NCI-H774 (cell line): ENCODE data around the gene RNF224.

ENCODE experiments used
- DNase-seq: peaks from one replicate; lab custom pipeline; 2025; lab: John Stamatoyannopoulos, UW

RNF224 gene

DNA sequence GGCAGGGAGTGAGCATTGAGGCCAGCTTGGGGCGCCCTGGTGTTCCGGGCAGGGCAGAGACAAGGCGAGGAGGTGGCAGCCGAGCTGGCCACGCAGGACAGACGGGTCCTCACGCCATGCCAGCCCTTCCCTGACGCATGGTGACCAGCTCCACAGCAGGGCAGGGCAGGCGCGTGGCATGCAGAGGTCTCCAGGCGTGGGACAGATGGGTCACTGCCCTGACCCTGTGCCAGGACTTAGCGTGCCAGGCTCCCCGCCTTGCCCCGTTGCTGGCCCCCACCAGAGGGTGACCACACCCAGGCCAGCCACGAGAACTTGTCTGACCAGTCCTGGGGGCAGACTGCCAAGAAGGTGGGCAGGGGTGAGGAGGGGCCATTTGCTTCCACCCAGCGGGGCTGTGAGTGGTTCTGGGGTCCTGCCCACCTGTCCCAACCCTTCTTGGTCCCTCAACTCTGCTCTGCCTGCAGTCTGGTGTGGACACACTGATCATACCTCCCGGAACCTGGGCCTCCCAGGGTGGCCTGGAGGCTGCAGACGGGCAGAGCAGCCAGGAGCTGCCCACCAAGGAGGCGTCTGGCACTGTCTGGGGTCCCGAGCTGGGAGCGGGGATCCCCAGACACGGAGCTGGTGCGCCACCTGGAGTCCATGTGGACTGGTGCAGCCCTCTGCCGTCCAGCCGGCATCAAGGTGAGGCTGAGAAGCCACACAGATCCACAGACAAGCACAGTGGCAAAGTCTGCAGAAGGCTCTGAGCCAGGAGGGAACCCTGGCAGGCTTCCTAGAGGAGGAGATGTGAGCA is at the start of gene RNF224:
RNF224 (plus strand) TSS at position 449 of the 799 bp plus-strand sequence. CDS start 834 bp downstream, outside the sequence.
- DNase-seq: peak; percentile 71

DNA sequence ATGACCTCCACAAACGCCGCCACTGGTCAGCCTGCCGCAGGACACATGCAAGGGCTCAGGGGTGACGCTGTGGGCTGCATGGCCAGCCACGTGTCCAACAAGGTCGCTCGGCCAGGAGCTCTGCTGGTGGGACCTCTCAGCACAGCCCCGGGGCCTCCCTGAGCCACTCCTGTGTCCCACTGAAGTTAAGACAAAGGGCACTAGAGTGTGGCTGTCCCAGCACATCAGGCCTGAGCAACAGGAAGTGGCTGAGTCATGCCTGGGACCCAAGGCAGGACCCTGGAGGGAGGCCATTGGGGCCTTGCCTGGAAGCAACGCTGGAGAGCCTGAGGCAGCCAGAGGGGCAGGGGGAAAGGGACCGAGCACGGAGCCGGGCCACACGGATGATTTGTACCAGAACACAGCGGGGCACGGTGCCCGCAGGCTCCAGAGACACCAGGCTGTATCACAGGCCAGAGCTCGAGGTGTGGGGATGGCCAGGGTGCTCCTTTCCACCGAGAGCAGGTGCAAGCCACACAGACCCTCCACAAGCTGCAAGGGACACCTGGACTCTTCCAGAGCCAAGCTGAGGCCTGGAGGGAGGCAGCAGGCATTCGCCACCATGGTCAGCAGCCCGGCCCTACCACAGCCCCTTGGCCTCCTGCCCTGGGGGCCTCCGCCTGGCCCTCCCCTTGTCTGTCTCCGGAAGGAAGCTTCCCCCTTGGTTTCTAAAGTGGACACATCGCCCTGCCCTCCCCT is 48.9 kb upstream of the RNF224 start:
- no peak for DNase-seq

DNA sequence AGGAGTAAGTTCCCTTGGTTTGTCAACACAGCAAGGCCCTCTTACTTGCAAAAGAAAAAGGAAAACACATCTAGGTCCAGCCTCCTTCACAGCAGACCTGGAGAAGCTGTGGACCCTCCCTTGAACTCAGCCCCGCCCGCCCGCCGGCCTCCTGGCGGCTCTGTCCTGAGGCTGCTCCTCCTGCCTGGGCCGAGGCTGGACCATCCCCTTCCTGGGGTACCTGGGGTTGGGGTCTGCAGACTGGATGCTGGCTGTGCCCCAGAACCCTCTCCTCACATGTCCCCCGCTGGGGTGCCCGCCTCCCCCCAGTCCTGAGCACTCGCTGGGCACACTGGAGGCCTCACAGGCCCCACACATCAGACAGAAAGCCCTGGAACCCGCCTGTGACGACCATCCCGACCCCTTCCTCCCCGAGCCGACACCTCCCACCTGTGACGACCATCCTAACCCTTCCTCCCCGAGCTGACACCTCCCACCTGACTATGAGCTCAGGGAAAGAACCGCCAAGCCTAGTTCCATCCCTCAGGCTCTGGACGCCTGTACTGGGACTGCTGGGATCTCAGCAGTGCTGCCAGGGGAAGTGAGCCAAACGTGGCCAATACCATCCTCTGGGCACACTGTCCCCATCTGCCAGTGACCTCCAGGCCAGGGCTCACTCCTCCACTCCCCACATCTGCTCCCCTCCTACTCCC is 48.2 kb upstream of the RNF224 start:
- no peak for DNase-seq

GRCh38 chr9:137179761-137180160 is 47.5 kb upstream of the RNF224 start:
- no peak for DNase-seq

- no peak for DNase-seq
Observed at GRCh38 chr9:137180491-137180890, 46.8 kb upstream of the RNF224 start.

DNA sequence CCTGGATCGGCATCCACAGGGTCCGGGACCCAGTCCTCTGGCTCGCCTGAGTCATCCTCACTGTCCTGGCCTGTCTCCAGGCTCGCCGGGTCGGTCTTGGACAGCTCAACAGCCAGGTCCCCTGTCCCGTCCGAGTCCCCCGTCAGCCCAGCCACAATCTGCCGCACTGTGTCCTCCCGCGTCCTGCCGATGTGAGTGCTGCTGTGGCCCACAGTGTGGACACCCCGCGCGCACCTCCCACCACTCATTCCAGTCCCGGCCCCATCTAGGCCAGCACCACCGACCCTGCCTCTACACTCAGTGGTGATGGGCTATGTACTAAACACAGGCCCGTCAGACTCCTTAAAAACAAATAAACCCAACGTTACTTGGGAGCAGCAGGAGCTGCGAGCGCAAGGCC is 45.6 kb upstream of the RNF224 start:
- DNase-seq: no peak

DNA sequence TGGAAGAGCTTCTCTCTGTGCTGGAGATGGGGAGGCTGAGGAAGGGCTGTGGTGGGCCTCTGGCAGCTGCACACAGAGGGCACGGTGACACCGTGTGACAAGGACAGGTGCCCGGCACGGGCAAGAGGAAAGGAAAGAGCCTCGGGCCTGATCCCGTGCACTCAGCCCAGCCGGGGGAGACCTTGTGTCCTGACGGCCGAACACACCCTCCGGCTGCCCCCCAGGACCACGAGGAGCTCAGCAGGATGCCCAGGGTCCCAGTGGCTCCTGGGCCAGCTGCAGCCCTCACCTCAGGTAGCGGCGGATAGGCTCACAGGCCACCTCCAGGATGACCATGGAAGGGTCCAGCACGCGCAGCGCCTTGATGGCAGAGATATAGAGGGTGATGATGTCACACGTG is 44.5 kb upstream of the RNF224 start:
- DNase-seq: no peak

- DNase-seq: no peak
Observed at GRCh38 chr9:137183980-137184595, 43.2 kb upstream of the RNF224 start.

DNA sequence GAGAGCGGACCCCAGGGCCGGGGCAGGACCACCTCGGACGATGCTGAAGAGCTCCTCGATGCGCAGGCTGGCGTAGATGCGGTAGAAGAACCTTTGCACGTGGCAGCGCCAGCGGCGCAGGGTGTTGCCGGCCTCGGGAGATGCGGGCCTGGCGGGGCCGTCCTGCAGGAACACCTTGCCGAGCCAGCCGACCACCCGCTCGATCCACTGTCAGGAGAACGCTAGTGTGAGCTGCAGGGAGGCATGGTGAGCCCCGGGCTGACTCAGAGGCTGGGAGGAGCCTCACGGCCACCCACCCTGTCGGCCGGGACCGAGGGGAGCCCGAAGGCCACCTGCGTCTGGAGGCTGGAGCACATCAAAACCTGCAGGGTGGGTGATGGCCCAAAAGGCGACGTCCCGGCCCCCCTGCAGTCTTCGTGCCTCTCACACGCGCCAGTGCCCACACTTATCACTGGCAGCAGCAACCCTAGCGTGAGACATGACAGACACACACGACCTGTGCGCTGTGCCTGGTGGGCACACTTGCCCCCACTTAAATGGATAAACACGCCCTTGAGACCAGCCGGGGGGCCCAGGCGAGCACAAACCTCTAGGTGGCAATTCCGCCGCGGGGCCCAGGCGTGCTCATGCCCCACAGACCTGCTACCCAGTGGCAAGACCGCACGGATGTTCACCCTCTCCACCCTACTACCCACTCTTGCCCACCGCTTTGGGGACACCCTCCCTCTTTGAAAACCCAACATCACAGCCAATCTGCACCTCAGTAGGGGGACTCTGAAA is 42.2 kb upstream of the RNF224 start:
- DNase-seq: no peak

- no peak for DNase-seq
Observed at GRCh38 chr9:137185921-137186320, 41.4 kb upstream of the RNF224 start.

DNA sequence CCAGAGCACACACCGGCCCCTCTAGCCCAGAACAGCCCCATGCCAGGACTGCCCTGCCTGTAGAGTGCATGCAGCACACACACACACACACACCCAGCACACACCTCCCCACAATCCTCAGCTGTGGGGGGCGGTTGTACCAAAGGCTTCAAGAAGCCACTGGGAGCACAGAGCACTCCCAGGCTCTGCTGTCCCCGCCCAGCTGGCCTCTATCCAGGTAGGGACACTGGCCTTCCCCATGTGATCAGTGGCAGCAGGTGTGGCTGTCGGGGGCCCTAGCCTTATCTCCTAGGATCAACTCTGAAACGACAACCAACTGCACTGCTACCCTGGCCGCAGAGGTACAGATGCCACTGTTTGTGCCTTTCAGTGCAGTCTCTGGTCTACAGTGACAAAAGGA is 40.9 kb upstream of the RNF224 start:
- no peak for DNase-seq

DNA sequence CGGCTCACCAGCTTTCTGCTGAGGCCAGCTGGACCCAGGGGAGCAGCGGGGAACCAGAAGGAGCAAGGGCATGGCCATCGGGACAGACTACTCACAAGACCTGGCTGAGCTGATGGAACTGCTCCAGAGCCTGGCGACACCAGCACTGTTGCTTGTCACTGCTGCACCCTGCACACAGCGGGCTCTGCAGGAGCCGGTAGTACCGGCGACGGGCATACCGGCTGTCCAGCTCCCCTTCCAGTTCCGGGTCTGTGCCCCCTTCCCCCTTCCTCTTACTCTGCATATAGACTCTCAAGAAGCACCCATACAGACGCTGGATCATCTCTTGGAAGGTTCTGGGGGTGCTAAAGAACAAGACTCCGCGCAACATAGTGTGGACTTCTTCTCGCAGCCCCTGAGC is 39.9 kb upstream of the RNF224 start:
- no peak for DNase-seq

DNA sequence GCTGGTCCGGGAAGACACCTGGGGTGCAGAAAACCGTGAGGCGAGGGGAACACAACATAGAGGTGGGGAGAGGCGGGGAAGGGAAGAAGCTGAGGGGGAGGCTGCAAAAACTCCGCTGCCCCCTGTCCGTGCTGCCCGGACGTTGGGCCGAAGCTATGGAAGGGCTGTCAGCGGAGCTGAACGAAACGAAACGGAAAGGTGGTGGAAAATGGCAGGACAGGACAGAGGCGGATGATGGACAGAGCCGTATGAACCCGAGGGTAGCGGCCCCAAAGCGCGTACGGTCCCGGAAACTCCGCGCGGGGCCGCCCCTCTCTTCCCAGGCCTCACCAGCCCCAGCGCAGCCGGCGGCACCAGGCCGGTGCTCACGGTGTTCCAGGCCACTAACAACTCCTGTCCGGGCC is 39.2 kb upstream of the RNF224 start:
- no peak for DNase-seq

GRCh38 chr9:137188490-137189296 is 38.6 kb upstream of the RNF224 start, which contains the start of the genes ANAPC2 and SSNA1:
ANAPC2 (minus strand) TSS chr9:137188560; CDS start chr9:137188532, 28 bp downstream.
SSNA1 (plus strand) TSS chr9:137188676; CDS start chr9:137188727, 51 bp downstream.
- DNase-seq: peak; percentile 96

DNA sequence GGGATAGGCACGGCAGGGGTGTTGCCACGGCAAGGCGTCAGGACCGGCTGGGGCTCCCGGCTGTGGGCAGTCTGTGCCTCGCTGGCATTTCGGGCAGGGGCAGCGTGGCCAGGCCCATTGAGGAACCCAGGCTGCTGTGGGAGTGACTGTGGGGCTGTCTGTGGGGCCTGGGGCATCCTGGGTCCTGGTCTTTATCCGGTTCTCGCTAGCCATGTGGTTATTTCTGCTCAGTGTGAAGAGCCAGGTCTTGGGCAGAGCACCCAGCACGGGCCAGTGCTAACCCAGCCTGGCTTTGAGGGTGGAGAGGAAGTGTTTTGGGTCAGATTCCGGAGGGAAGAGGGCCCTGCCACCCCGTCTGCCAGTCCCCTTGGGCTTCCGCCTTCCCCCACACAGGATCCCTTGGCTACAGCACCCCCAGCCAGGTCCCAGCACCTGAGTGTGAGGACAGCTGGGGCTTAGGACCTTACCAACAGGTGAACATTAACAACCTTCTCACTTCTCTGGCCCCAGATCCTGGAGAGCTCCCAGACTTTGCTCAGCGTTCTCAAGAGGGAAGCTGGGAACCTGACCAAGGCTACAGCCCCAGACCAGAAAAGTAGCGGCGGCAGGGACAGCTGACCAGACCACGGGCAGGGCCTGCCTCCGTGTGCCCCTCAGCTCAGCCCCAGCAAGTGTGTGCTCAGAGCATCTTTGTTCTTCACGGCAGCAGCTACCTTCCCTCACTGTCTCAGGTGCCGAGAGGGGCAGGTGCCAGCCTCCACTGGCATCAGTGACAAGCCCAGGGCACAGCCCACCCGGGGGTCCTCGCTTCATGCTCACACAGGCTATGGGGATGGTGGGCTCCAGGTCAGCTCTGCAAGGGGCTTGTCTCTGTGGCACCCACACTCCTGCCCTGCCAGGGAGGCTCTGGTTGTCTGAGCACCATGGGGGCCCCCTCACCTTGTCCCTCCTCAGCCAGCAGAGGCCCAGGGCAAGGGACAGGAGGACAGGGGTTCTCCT is 37.7 kb upstream of the RNF224 start:
- no peak for DNase-seq

- no peak for DNase-seq
Observed at GRCh38 chr9:137190315-137190856, 36.9 kb upstream of the RNF224 start.

DNA sequence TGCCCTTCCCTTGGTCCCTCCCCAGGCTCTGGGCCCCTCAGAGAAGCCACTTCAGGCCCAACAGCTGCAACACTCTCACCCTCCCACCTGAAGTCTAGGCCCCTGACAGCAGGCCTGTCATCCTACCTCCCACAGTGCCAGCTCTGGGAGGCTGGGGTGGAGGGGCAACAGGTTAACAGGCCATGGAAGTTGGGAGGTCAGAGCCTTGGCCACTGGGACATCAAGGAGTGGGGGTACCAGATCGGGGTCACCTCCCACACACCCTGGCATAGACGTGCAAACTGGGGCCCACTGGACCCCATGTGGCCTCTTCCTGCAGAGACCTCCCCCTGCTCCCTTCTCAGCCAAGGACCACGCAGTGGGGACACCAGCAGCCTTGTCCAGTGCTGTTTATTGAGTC is 36.1 kb upstream of the RNF224 start:
- DNase-seq: no peak

DNA sequence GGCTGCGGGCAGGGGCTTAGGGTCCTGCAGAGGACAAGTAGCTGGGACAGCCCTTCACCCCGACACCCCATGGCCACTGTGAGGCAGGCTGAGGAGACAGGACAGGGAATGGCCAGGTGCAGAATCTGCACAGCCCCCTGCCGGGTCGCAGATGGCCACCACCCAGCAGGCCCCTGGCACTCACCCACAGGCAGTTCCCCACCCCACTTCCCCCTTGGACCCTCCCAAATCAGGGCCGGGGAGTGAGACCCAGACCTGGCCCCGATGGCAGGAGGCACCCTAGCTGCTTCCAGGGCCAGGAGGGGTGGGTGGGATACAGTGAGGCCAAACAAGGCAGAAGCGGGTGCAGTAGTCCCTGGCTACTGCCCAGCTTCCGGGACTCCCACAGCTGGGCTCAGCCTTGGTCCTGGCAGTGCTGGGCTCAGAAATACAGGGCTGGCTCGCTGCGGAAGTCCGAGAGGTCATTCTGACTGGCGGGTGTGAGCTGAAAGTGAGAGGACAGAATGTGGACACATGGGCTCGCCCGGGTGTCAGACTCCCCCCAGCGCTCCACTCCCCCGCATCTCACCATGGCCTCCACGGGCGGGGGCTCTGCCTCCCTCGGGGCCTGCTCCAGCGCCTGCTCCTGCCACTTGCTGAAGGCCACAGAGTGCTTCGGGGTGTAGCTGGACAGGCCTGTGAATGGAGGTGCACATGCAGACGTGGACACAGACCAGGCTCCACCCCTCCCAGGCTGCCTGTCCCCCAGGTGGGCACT is 35.4 kb upstream of the RNF224 start:
- no peak for DNase-seq
